ENCODE data around the gene LAIR2. TPM values are rescaled to one million over a fixed set of nuclear protein-coding genes. Genes with fewer than 3 reads are reported as not detected.

LAIR2 gene
- total RNA-seq, 2 donors from 2014 or later, result not detected

GRCh38 chr19:54460230-54461005 lies 42.2 kb upstream of the LAIR2 start:
- no peak overlapping the region for H3K4me3 ChIP-seq
- H3K36me3 ChIP-seq, result peaks cover 66% of the 10 kb centered on the region
- no peak for DNase-seq (ENCODE audit: low spot score)
- no peaks in the 10 kb centered on the region for H3K27me3 ChIP-seq
- H3K27ac ChIP-seq, result no peak overlapping the region
- H3K9me3 ChIP-seq, result no peaks in the 10 kb centered on the region
- no peak for TF ChIP-seq CTCF (IDR thresholded peaks at IDR 0.05)
- peaks cover 0 to 36% of the 10 kb centered on the region in 2 donors for H3K4me1 ChIP-seq

- Histone ChIP-seq H3K36me3 (peaks cover 58% of the 10 kb centered on the region), H3K9me3 (no peaks in the 10 kb centered on the region), H3K4me3 (no peak overlapping the region), H3K4me1 (peaks cover 0 to 36% of the 10 kb centered on the region in 2 donors), H3K27ac (no peak overlapping the region), H3K27me3 (no peaks in the 10 kb centered on the region)
- TF ChIP-seq CTCF (IDR thresholded peaks at IDR 0.05), result no peak
- DNase-seq (ENCODE audit: low spot score), result no peak
These were observed 41.4 kb upstream of the LAIR2 start for GRCh38 chr19:54461210-54461609.

- no peak for TF ChIP-seq CTCF (IDR thresholded peaks at IDR 0.05)
- DNase-seq (ENCODE audit: low spot score), result no peak
- Histone ChIP-seq H3K27ac (peak overlapping the region in 1 of 2 donors; percentile 96), H3K4me1 (peaks cover 0 to 36% of the 10 kb centered on the region in 2 donors), H3K4me3 (no peak overlapping the region), H3K27me3 (no peaks in the 10 kb centered on the region), H3K36me3 (peaks cover 54% of the 10 kb centered on the region), H3K9me3 (no peaks in the 10 kb centered on the region)
These were observed 41.0 kb upstream of the LAIR2 start for GRCh38 chr19:54461613-54462012.

GRCh38 chr19:54462047-54462654 lies 40.5 kb upstream of the LAIR2 start:
- Histone ChIP-seq H3K4me1 (peaks cover 0 to 36% of the 10 kb centered on the region in 2 donors), H3K4me3 (peak overlapping the region; percentile 53 to 72), H3K27ac (peak overlapping the region; percentile 96 to 97), H3K27me3 (no peaks in the 10 kb centered on the region), H3K36me3 (peaks cover 49% of the 10 kb centered on the region), H3K9me3 (no peaks in the 10 kb centered on the region)
- DNase-seq (ENCODE audit: low spot score), result no peak
- no peak for TF ChIP-seq CTCF (IDR thresholded peaks at IDR 0.05)

GRCh38 chr19:54462655-54463530 lies 39.7 kb upstream of the LAIR2 start:
- Histone ChIP-seq H3K27me3 (no peaks in the 10 kb centered on the region), H3K4me3 (peak overlapping the region; percentile 53 to 72), H3K4me1 (peaks cover 0 to 36% of the 10 kb centered on the region in 2 donors), H3K27ac (peak overlapping the region; percentile 96 to 97), H3K9me3 (no peaks in the 10 kb centered on the region), H3K36me3 (peaks cover 41% of the 10 kb centered on the region)
- no peak for DNase-seq (ENCODE audit: low spot score)
- peak in 1 of 2 donors; percentile 44 for TF ChIP-seq CTCF (IDR thresholded peaks at IDR 0.05)
